CD4-positive, alpha-beta T cell treated with Interleukin-12 subunit alpha and Interleukin-12 subunit beta, for 1 hour (primary cell): Measurements from ENCODE around the gene DOK3.

Experiments used
- DNase-seq: peaks from one replicate; pipeline ENCODE4 v3.0.0-alpha.2; 2020

The DOK3 gene

DNA sequence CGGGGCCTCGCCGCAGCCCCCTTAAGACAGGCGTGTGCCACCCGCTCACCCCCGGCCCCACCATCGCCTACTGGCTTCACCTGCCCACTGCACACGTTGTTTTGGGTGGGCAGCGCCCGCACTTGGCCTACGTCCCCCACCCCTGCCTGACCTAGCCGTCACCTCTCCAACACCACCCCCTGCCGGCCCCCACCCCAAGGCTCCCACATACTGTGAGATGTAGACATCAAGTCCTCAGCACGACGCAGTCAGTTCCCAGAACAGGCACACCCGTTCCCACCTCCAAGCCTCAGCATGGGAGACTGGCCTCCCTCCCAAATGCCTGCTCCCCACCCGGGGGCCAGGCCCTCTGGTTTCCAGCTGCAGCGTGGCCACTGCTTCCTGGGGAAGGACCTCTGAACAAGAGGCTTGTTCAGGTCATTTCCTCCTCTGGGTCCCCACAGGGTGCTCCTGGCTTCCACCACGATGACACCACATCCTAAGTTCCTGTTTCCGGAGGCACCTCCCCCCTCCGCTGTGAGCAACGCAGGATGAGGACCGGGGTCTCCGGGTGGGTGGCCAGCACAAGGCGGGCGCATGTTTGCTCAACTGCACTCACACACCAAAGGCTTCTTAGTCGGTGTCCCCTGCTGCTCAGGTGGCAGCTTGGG lies 47.5 kb downstream of the DOK3 start:
- no peak for DNase-seq

DNA sequence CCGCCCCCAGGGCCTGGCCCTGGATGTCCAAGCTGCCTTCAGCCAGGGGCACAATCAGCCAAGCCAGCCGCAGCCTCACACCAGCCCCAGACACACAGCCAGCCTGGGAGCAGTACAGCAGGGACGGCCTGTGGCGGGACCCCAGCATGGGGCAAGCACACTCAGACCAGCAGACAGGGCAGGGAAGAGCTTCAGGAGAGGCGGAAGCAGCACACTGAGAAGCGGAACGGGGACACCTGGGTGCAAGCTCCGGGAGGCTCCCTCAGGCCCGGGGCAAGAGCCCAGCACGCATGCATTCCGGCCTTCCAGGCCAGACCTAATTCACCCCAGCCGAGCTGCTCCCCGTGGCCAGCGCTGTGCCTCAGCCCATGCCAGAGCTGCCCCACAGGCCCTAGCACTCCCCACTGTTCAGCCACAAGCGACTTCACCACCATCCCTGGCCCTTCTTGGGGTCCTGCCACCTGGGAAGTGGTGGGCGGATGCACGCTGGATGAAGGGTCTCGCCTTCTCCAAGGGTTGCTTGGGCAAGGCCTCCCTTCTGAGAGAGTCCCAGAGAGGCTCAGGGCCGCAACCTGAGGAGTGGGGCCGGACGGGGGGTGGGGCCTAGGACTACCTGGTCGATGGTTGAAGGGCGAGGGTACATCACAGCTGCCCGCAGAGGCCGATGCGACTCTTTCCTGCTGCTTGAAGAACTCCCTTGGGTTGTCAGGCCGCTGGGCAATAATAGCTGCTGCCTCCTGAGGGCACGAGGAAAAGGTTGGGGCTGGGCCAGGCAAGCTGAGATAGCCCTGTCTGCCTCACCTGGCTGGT lies 49.6 kb downstream of the DOK3 start:
- DNase-seq: no peak

DNA sequence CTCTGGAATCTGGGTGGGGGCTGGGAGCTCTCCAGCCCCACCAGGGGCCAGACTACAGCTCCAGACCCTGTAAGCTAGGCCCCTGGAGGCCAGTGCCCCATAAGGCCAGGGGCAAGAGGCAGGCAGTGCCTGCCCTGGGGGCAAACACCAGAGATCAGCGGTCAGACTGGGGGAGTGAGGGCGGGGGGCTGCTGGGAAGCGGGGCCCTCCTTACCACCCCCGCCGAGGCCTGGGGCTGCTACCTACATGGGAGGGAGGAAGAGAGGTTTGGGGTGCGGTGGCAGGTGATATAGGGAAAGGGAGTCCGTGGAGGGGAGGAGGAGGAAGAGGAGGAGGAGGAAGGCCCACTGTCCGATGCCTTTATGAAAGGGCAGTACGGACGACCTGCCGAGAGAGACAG lies 50.3 kb downstream of the DOK3 start:
- no peak for DNase-seq

DNA sequence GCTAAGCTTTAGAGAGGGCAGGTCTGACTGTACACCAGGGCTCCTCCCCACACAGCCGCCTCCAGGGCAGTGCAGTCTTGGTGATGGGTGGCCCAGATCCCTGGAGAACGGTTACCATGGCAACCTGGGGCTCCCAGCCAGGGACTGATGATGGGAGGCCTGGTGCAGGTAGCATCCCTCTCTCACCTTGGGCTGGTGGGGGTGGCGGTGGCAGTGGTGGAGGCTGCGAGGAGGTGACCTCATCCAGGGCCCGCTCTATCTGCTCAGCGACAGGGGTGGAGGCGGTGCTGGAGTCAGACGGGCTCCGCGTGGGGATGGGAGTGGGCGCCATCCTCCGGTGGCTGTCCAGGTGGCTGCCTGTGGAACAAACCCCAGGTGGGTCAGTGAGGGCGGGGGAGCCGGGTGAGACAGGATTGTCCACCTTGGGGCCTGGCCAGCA lies 50.7 kb downstream of the DOK3 start:
- DNase-seq: no peak

DNA sequence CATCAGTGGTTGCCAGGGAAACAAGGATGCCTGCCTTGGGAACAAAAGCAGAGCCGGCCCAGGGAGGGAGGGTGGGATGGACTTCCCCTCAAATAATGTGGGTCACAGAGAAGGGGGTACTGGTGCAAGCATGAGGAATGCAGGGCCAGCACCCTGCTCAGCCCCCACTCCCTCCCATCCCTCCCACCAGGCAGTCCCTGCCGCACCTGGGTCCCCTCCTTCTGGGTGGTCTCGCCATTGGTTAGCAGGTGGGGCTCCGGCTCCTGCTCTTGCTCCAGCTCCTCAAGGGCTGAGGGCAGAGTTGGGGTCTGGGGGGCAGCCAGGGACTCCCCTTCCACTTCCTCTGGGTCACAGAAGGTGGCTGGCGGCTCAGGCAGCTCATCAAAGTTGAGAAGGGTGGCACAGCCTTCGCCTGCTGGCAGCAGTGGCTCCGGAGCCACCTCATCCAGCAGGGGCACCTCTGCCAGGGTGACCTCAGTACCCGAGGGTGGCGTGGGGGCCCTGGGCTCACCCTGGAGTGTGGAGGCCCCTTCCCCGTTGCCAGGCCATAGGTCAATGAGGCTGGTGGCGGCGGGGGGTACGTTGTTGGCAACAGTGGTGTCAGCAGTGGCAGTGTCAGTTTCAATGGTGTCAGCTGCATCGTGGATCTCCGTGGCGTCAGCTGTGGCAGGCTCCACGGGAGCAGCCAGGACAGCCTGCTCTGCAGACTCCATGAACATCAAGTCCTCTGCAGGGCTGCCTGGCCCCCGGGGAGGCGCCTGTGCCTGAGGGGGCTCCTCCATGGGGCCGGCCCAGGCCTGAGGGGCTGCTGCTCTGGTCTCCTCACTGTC lies 51.6 kb downstream of the DOK3 start:
- no peak for DNase-seq

DNA sequence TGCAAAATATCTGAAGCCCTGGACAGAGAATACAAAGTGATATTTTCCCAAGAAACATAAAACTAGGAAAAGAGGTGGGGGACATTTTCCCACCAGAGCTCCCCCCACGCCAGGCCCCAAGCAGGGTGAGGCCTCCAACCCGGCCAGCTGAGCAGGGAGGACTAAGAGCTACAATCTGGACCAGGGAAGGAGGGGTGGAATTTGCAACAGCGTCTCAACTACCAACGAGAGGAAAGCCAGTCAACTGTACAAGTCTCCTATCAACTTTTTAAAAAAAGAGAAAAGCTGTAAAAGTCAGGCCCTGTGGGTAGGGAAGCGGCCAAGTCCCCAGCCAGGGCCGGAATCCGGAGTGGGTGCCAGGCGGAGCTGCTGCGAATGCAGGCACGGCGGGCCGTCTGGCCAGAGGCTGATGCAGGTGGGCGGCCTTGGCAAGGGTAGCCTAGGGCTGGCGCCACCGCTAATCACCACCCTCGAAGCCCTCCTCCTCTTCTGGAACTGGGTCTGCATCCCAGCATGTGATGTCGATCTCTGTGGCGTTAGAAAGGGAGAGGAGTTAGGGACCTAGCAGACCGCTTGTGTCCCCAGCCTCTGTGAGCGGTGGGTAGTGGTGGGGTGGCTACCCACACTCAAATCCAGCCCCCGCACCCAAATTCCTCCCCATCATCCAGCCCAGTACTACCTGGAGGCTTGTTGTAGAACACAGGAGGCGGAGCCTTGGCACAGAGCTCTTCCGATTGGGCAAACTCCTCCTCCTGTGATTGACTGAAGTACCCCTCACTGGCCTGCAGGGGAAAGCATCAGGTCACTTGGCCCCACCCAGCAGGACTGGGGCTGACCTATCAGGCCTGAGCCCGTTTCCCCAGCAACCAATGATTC lies 52.4 kb downstream of the DOK3 start:
- DNase-seq: peak; percentile 79

DNA sequence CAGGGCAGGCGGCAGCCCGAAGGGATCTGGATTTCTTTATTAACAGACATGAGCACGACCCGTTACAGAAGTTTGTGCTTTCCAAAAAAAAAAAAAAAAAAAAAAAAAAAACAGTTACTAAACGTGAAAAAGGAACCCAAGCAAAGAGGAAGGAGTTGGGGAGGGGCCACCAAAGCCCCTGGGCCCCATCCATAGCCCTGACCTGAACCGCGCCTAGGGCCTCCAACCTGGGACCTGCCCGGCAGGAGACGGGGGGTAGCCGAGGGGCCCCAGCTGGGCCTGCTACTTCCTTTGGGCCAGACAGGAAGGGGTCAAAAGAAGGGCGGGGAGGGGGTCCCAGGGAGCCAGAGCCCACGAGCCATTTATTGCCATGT lies 53.0 kb downstream of the DOK3 start:
- DNase-seq: no peak

DNA sequence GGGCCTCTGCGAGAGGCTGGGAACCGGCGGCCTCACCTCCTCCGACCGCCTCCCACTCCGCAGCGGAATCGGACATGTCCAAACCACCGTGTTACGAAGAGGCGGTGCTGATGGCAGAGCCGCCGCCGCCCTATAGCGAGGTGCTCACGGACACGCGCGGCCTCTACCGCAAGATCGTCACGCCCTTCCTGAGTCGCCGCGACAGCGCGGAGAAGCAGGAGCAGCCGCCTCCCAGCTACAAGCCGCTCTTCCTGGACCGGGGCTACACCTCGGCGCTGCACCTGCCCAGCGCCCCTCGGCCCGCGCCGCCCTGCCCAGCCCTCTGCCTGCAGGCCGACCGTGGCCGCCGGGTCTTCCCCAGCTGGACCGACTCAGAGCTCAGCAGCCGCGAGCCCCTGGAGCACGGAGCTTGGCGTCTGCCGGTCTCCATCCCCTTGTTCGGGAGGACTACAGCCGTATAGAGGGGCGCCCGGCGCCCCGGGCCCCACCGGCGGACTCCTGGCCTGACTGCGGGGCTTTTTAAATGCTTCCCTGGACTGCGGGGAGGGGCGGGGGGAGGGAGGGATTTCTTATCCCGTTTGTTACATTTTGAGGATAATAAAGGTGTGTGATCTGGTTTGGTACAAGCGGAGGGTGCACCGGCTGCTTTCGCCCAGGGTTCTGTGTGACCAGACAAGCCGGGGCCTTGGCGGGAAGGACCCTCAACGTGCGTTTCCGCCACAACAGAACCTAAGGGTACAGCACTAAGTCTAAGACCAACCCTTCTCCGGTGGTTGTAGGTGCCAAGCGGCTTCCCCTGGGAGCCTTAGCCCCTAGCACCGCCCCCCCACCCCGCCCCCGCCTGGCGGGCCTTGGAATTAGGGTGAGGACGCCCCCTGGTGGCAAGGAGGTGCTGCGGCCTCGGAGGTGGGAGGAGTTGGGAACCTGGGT lies 53.7 kb downstream of the DOK3 start:
- peak; percentile 93 for DNase-seq

DNA sequence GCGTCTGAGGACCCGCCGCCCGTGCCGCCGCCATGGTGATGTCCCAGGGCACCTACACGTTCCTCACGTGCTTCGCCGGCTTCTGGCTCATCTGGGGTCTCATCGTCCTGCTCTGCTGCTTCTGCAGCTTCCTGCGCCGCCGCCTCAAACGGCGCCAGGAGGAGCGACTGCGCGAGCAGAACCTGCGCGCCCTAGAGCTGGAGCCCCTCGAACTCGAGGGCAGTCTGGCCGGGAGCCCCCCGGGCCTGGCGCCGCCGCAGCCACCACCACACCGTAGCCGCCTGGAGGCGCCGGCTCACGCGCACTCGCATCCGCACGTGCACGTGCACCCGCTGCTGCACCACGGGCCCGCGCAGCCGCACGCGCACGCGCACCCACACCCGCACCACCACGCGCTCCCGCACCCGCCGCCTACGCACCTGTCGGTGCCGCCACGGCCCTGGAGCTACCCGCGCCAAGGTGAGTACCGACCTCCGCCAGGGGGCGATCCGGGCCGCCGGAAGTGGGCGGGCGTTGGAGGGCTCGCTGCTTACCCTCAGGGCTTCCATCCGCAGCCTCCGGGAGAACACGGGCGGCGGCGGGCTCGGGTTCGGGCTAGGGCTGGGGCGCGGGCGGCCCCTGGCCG lies 54.5 kb downstream of the DOK3 start:
- peak; percentile 93 for DNase-seq

GRCh38 chr5:177454397-177455035 lies 55.1 kb downstream of the DOK3 start:
- DNase-seq: peak; percentile 97

DNA sequence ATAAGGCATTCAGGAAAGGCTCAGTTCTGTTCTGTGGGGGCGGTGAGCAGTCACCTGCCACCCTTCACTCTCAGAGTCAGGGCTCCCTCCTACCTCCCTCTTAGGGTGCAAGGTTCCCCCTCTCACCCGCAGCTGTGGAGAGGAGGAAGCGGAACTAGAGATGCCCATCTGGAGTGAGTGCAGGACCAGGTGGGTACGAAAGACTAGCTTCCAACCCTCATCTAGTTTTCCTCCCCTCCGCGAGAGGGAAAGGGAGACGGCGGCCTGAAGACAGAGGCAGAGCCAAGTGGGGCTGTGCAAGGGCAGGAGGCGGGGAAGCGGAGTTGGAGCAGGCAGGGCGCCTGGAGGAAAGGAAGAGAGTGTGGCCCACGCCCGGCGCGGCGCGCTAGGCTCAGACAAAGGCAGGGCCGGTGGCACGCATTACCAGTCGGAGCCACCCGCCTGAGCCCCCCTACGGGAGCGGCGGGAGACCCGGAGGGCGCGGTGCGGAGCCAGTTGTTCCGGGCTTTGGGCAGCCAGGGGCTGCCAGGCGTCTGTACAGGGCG lies 55.7 kb downstream of the DOK3 start:
- DNase-seq: no peak

DNA sequence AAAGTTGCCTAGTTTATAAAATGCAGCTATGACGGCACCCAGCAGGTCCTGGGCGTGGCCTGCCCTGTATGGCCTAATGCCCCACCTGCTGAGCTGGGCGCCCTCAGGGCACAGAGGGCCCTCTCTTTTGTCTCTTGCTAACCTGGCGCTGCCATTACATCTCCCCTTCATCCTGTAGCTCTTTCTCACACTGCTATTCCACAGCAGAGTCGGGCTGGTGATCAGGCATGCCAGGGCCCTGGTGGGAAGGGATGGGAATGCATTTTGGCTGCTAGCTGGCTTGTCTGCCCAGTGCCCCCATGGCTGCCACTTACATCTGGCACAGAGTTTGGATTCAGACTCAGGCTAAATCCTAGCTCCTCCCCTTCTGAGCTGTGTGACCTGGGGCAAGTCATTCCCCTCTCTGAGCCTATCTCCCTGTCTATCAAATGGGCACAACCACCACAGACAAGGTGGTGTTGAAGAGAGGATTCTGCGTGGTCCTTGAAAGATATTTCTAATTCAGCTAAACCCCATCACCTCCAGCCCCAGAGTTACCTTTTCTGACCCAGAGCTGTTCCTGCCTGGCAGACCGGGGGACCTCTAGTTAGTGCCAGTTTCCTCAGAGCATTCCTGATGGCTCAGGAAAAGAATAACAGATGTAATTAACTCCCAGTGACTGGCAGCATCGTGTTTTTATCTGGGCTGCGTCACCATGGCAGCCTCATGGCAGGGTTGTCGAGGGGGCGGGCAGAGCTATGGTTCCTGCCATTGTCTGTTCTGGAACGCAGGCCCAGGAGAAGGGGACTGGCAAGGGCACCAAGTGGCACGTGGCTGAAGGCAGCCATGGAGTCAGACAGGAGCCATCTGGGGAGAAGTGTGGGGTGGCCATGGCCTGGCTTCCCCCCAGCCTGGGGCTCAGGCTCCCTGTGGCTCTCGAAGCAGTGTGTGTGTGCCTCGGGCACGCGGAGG lies 56.7 kb downstream of the DOK3 start:
- DNase-seq: no peak
